ENCODE results near the gene NYNRIN. TPM values are rescaled to one million over a fixed set of nuclear protein-coding genes. Genes with fewer than 3 reads are reported as not detected.

The NYNRIN gene
- total RNA-seq, 2 donors from 2014 or later: 13.0 to 26.7 TPM

DNA sequence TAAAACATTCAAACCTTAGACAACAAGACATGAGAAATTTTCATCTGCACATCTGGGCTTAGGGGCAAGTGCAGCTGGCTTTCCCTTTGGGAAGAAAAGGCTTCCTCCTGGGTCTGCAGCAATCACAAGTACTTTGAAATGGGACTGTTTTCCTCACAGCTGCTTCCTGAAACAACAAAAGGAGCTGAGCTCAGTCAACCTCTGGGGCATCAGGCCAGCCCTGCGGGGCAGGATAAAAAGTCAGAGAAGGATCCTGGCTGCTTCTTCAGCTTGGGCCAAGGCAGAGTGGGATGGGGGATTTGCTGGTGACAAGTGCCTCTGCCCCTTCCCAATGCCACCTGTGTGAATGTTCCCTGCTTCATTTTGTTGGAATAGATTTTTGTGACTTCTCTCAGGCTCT, 59.9 kb downstream of the NYNRIN start:
- H3K9ac ChIP-seq (ENCODE audit: low read depth in 2 of 2, low read length in 2 of 2): no peak overlapping the region
- H3K9me3 ChIP-seq: no peaks in the 10 kb centered on the region
- H3K4me1 ChIP-seq: no peaks in the 10 kb centered on the region
- no peak for DNase-seq
- no peaks in the 10 kb centered on the region for H3K36me3 ChIP-seq
- no peak overlapping the region for H3K27ac ChIP-seq
- intact Hi-C loops (cut with DNase I): no loop called here
- H3K27me3 ChIP-seq: no peaks in the 10 kb centered on the region
- TF ChIP-seq, protein P1, sequence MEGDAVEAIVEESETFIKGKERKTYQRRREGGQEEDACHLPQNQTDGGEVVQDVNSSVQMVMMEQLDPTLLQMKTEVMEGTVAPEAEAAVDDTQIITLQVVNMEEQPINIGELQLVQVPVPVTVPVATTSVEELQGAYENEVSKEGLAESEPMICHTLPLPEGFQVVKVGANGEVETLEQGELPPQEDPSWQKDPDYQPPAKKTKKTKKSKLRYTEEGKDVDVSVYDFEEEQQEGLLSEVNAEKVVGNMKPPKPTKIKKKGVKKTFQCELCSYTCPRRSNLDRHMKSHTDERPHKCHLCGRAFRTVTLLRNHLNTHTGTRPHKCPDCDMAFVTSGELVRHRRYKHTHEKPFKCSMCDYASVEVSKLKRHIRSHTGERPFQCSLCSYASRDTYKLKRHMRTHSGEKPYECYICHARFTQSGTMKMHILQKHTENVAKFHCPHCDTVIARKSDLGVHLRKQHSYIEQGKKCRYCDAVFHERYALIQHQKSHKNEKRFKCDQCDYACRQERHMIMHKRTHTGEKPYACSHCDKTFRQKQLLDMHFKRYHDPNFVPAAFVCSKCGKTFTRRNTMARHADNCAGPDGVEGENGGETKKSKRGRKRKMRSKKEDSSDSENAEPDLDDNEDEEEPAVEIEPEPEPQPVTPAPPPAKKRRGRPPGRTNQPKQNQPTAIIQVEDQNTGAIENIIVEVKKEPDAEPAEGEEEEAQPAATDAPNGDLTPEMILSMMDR (IDR thresholded peaks at IDR 0.05): no peak
- no peak overlapping the region for H3K4me3 ChIP-seq

DNA sequence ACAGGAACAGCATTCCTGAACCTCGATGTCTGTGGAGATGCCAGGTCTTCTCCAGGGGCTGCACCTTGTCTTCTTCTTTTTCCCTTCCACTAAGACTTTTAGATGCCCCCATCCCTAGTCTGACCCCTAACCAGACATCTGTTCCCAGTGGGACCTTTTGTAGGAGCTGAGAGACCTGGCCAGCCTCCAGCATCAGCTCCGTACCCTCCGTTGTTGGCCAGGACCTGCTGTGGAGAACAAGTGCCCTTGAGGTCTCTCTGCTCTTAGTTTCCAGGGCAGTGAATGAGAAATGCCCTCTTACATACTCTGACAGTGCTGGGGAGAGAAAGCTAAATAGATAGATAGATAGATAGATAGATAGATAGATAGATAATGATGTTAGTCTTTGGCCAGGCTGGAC, 60.5 kb downstream of the NYNRIN start:
- H3K4me3 ChIP-seq: no peak overlapping the region
- no peaks in the 10 kb centered on the region for H3K9me3 ChIP-seq
- H3K9ac ChIP-seq (ENCODE audit: low read depth in 2 of 2, low read length in 2 of 2): no peak overlapping the region
- no peak for DNase-seq
- no peak overlapping the region for H3K27ac ChIP-seq
- TF ChIP-seq, protein P1 (IDR thresholded peaks at IDR 0.05): no peak
- H3K36me3 ChIP-seq: no peaks in the 10 kb centered on the region
- intact Hi-C loops (cut with DNase I): no loop called here
- H3K27me3 ChIP-seq: no peaks in the 10 kb centered on the region
- no peaks in the 10 kb centered on the region for H3K4me1 ChIP-seq

GRCh38 chr14:24461336-24461735, 62.5 kb downstream of the NYNRIN start:
- H3K9me3 ChIP-seq: no peaks in the 10 kb centered on the region
- H3K27me3 ChIP-seq: no peaks in the 10 kb centered on the region
- TF ChIP-seq, protein P1 (IDR thresholded peaks at IDR 0.05): no peak
- H3K36me3 ChIP-seq: no peaks in the 10 kb centered on the region
- no peaks in the 10 kb centered on the region for H3K4me1 ChIP-seq
- no peak overlapping the region for H3K27ac ChIP-seq
- no peak overlapping the region for H3K9ac ChIP-seq (ENCODE audit: low read depth in 2 of 2, low read length in 2 of 2)
- H3K4me3 ChIP-seq: no peak overlapping the region
- DNase-seq: no peak
- intact Hi-C loops (cut with DNase I): no loop called here

GRCh38 chr14:24463017-24463883, 64.4 kb downstream of the NYNRIN start:
- H3K27me3 ChIP-seq: no peaks in the 10 kb centered on the region
- DNase-seq: no peak
- TF ChIP-seq, protein P1 (IDR thresholded peaks at IDR 0.05): no peak

DNA sequence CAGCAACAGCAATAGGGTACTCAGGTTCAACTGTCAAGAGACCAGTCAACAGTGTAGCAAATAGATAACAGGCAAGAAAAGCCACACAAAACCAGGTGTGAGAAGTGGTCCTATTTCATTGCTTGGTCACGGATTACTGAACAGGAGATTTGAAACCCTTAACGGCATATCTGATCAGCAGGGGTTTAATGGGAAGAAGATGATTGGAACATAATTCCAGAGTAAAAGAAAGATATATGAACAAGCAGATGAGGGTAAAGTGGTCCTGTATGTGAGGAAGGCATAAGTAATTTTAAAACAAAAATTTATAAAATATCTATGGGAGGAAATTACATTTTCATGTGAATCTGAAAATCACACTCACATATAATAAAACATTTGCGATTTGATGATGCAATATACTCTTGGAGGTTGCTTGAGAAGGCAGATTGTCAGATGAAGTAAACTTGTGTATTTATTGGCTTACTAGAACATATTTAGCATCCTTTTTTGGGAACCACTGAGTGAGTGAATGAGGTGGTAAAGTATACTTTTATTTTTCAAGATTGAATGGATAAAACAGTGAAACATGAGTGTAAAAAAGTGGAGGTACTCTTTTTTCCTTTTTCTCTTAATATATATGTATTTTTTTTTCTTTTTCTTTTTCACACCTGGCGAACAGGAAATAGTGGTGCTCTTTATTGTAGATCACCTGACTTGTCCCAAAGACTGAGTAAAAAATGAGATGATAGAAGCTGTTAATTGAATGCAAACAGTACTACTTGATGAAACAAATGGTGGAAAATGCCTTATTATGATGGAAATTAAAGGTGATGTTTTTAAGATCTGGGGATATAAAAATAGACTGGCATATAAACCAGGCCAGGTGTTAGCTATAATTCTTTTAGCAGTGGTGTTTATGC, 65.3 kb downstream of the NYNRIN start:
- Histone ChIP-seq H3K9ac (ENCODE audit: low read depth in 2 of 2, low read length in 2 of 2) (no peak overlapping the region), H3K27me3 (no peaks in the 10 kb centered on the region), H3K4me3 (no peak overlapping the region), H3K4me1 (no peaks in the 10 kb centered on the region), H3K36me3 (no peaks in the 10 kb centered on the region), H3K9me3 (no peaks in the 10 kb centered on the region), H3K27ac (no peak overlapping the region)
- DNase-seq: no peak
- intact Hi-C loops (cut with DNase I): no loop called here
- TF ChIP-seq, protein P1 (IDR thresholded peaks at IDR 0.05): no peak

More at GRCh38 chr14:24463017-24463883, 64.4 kb downstream of the NYNRIN start:
- intact Hi-C loops (cut with DNase I): no loop called here
- Histone ChIP-seq H3K9me3 (no peaks in the 10 kb centered on the region), H3K27ac (no peak overlapping the region), H3K36me3 (no peaks in the 10 kb centered on the region), H3K4me1 (no peaks in the 10 kb centered on the region), H3K4me3 (no peak overlapping the region), H3K9ac (ENCODE audit: low read depth in 2 of 2, low read length in 2 of 2) (no peak overlapping the region)
